Measurements from ENCODE around the gene ARMC3.

ARMC3 gene

DNA sequence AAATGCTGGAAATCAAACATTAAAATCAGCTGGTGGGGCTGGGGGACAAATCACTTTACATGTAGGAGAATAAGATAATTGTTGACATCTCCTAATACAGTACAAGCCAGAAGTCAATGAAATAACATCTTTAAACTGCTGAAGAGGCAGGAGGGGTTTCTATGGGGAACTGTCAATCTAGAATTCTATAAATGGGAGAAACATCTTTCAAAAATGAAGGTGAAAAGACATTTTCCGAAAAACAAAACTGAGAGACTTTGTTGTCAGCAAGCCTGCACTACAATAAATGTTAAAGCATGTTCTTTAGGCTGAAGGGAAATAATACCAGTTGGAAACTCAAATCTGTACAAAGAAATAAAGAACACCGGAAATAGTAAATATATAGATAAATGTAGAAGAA lies 150.3 kb downstream of the ARMC3 start (continued):
- TF ChIP-seq, protein P1, sequence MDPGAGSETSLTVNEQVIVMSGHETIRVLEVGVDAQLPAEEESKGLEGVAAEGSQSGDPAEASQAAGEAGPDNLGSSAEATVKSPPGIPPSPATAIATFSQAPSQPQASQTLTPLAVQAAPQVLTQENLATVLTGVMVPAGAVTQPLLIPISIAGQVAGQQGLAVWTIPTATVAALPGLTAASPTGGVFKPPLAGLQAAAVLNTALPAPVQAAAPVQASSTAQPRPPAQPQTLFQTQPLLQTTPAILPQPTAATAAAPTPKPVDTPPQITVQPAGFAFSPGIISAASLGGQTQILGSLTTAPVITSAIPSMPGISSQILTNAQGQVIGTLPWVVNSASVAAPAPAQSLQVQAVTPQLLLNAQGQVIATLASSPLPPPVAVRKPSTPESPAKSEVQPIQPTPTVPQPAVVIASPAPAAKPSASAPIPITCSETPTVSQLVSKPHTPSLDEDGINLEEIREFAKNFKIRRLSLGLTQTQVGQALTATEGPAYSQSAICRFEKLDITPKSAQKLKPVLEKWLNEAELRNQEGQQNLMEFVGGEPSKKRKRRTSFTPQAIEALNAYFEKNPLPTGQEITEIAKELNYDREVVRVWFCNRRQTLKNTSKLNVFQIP (CRISPR knock-in tag; IDR thresholded peaks at IDR 0.05; ENCODE audit: borderline replicate concordance, low read depth), result no peak
- TF ChIP-seq ISL1 (CRISPR knock-in tag; IDR thresholded peaks at IDR 0.05) (no peak), PPARA (CRISPR knock-in tag; IDR thresholded peaks at IDR 0.05; ENCODE audit: borderline replicate concordance) (no peak), ZC3H10 (CRISPR knock-in tag; IDR thresholded peaks at IDR 0.05) (no peak), CSDC2 (CRISPR knock-in tag; IDR thresholded peaks at IDR 0.05) (no peak), ZFP3 (CRISPR knock-in tag; IDR thresholded peaks at IDR 0.05) (no peak)
- TF ChIP-seq, protein P2, sequence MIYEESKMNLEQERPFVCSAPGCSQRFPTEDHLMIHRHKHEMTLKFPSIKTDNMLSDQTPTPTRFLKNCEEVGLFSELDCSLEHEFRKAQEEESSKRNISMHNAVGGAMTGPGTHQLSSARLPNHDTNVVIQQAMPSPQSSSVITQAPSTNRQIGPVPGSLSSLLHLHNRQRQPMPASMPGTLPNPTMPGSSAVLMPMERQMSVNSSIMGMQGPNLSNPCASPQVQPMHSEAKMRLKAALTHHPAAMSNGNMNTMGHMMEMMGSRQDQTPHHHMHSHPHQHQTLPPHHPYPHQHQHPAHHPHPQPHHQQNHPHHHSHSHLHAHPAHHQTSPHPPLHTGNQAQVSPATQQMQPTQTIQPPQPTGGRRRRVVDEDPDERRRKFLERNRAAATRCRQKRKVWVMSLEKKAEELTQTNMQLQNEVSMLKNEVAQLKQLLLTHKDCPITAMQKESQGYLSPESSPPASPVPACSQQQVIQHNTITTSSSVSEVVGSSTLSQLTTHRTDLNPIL (CRISPR knock-in tag; IDR thresholded peaks at IDR 0.05; ENCODE audit: low read depth), result no peak
- TF ChIP-seq, protein P3, sequence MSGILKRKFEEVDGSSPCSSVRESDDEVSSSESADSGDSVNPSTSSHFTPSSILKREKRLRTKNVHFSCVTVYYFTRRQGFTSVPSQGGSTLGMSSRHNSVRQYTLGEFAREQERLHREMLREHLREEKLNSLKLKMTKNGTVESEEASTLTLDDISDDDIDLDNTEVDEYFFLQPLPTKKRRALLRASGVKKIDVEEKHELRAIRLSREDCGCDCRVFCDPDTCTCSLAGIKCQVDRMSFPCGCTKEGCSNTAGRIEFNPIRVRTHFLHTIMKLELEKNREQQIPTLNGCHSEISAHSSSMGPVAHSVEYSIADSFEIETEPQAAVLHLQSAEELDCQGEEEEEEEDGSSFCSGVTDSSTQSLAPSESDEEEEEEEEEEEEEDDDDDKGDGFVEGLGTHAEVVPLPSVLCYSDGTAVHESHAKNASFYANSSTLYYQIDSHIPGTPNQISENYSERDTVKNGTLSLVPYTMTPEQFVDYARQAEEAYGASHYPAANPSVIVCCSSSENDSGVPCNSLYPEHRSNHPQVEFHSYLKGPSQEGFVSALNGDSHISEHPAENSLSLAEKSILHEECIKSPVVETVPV (CRISPR knock-in tag; IDR thresholded peaks at IDR 0.05), result no peak

DNA sequence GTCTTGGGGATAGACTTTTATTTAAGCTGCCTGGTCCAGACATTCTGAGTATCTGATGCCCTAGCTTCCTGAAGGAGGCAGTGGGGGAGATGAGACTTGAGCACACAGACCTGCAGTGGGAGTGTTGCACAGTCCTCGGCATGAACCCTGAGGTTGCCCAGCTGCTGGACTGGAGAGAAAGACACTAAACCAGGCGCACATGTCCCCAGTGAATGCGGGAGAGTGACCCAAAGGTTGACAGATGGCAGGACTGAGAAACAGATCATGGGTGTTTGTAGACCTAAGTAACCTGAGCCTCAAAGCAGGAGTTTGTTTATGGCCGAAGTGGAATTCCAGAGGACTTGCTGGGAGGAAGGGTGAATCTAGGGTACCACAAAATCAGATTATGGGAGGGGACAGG lies 151.8 kb downstream of the ARMC3 start:
- TF ChIP-seq CSDC2 (CRISPR knock-in tag; IDR thresholded peaks at IDR 0.05) (no peak), GLIS3 (CRISPR knock-in tag; IDR thresholded peaks at IDR 0.05) (no peak), PPARA (CRISPR knock-in tag; IDR thresholded peaks at IDR 0.05; ENCODE audit: borderline replicate concordance) (no peak), SNAI2 (CRISPR knock-in tag; IDR thresholded peaks at IDR 0.05) (no peak), ARNTL (CRISPR knock-in tag; IDR thresholded peaks at IDR 0.05; ENCODE audit: borderline replicate concordance, low read depth) (no peak), TCF4 (CRISPR knock-in tag; IDR thresholded peaks at IDR 0.05; ENCODE audit: borderline replicate concordance) (no peak), ZFP30 (CRISPR knock-in tag; IDR thresholded peaks at IDR 0.05) (no peak), RARB (CRISPR knock-in tag; IDR thresholded peaks at IDR 0.05) (no peak), BACH2 (CRISPR knock-in tag; IDR thresholded peaks at IDR 0.05; ENCODE audit: borderline replicate concordance) (no peak), ESRRG (CRISPR knock-in tag; IDR thresholded peaks at IDR 0.05) (no peak), ZFP3 (CRISPR knock-in tag; IDR thresholded peaks at IDR 0.05) (no peak), ZNF8 (CRISPR knock-in tag; IDR thresholded peaks at IDR 0.05) (no peak)
- TF ChIP-seq, protein P2 (CRISPR knock-in tag; IDR thresholded peaks at IDR 0.05; ENCODE audit: low read depth), result no peak
- TF ChIP-seq, protein P4, sequence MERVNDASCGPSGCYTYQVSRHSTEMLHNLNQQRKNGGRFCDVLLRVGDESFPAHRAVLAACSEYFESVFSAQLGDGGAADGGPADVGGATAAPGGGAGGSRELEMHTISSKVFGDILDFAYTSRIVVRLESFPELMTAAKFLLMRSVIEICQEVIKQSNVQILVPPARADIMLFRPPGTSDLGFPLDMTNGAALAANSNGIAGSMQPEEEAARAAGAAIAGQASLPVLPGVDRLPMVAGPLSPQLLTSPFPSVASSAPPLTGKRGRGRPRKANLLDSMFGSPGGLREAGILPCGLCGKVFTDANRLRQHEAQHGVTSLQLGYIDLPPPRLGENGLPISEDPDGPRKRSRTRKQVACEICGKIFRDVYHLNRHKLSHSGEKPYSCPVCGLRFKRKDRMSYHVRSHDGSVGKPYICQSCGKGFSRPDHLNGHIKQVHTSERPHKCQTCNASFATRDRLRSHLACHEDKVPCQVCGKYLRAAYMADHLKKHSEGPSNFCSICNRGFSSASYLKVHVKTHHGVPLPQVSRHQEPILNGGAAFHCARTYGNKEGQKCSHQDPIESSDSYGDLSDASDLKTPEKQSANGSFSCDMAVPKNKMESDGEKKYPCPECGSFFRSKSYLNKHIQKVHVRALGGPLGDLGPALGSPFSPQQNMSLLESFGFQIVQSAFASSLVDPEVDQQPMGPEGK (CRISPR knock-in tag; IDR thresholded peaks at IDR 0.05; ENCODE audit: borderline replicate concordance), result no peak
- TF ChIP-seq, protein P1 (CRISPR knock-in tag; IDR thresholded peaks at IDR 0.05; ENCODE audit: borderline replicate concordance, low read depth), result no peak

DNA sequence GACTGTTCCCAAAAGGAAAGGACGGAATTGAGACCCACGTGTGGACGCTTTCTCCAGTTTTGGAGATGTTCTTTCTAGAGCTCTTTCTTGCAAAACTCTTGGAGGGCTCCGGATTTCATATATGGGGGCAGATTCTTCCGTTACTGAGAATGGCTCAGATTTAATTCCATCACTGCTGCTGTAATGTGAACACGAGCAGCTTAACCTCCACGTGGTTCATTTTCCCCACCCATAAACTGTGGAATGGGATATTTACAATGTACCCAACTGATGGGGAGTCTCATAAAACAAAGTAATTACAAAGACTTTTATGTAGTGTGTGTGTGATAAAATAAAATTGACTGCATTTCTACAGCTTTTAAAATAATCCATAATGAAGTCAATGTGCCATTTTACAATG lies 152.4 kb downstream of the ARMC3 start:
- ATAC-seq, result no peak
- TF ChIP-seq ZFP30 (CRISPR knock-in tag; IDR thresholded peaks at IDR 0.05), result no peak
- TF ChIP-seq ZNF70 (CRISPR knock-in tag; IDR thresholded peaks at IDR 0.05), result no peak
- TF ChIP-seq PPARA (CRISPR knock-in tag; IDR thresholded peaks at IDR 0.05; ENCODE audit: borderline replicate concordance), result no peak
- TF ChIP-seq ZC3H10 (CRISPR knock-in tag; IDR thresholded peaks at IDR 0.05), result no peak
- TF ChIP-seq RARB (CRISPR knock-in tag; IDR thresholded peaks at IDR 0.05), result no peak
- TF ChIP-seq, protein P1 (CRISPR knock-in tag; IDR thresholded peaks at IDR 0.05; ENCODE audit: borderline replicate concordance, low read depth), result no peak
- TF ChIP-seq ZNF565 (CRISPR knock-in tag; conservative IDR thresholded peaks at IDR 0.05; ENCODE audit: low read depth), result no peak
- TF ChIP-seq OSR1 (CRISPR knock-in tag; IDR thresholded peaks at IDR 0.05), result no peak
- no peak for TF ChIP-seq TCF4 (CRISPR knock-in tag; IDR thresholded peaks at IDR 0.05; ENCODE audit: borderline replicate concordance)
- TF ChIP-seq BACH2 (CRISPR knock-in tag; IDR thresholded peaks at IDR 0.05; ENCODE audit: borderline replicate concordance), result no peak
- TF ChIP-seq TOX (CRISPR knock-in tag; IDR thresholded peaks at IDR 0.05; ENCODE audit: borderline replicate concordance), result no peak
- no peak for TF ChIP-seq ZNF8 (CRISPR knock-in tag; IDR thresholded peaks at IDR 0.05)
- no peak for TF ChIP-seq SNAI2 (CRISPR knock-in tag; IDR thresholded peaks at IDR 0.05)
- TF ChIP-seq ISL1 (CRISPR knock-in tag; IDR thresholded peaks at IDR 0.05), result no peak
- TF ChIP-seq, protein P5, sequence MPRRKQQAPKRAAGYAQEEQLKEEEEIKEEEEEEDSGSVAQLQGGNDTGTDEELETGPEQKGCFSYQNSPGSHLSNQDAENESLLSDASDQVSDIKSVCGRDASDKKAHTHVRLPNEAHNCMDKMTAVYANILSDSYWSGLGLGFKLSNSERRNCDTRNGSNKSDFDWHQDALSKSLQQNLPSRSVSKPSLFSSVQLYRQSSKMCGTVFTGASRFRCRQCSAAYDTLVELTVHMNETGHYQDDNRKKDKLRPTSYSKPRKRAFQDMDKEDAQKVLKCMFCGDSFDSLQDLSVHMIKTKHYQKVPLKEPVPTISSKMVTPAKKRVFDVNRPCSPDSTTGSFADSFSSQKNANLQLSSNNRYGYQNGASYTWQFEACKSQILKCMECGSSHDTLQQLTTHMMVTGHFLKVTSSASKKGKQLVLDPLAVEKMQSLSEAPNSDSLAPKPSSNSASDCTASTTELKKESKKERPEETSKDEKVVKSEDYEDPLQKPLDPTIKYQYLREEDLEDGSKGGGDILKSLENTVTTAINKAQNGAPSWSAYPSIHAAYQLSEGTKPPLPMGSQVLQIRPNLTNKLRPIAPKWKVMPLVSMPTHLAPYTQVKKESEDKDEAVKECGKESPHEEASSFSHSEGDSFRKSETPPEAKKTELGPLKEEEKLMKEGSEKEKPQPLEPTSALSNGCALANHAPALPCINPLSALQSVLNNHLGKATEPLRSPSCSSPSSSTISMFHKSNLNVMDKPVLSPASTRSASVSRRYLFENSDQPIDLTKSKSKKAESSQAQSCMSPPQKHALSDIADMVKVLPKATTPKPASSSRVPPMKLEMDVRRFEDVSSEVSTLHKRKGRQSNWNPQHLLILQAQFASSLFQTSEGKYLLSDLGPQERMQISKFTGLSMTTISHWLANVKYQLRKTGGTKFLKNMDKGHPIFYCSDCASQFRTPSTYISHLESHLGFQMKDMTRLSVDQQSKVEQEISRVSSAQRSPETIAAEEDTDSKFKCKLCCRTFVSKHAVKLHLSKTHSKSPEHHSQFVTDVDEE (CRISPR knock-in tag; IDR thresholded peaks at IDR 0.05), result no peak
- TF ChIP-seq ZFP3 (CRISPR knock-in tag; IDR thresholded peaks at IDR 0.05), result no peak
- no peak for TF ChIP-seq GLIS3 (CRISPR knock-in tag; IDR thresholded peaks at IDR 0.05)
- no peak for TF ChIP-seq CSDC2 (CRISPR knock-in tag; IDR thresholded peaks at IDR 0.05)

More for the DNA sequence above, 151.8 kb downstream of the ARMC3 start:
- no peak for ATAC-seq
